Activated CD4-positive, alpha-beta T cell treated with anti-CD3 and anti-CD28 coated beads, Interleukin-2, amount 10 ng/mL, durations not matched to agents 24 days and 14 days (primary cell): ENCODE results near the gene RFC2. TPM values are rescaled to one million over a fixed set of nuclear protein-coding genes. Genes with fewer than 3 reads are reported as not detected.
"Not testable (repeated sequence)": the region's sequence is repeated elsewhere in the genome, so short reads cannot be mapped to it uniquely, and the experiment has no call there.

ENCODE experiments used
- DNase-seq: peaks from one replicate; pipeline ENCODE4 v3.0.0; 2022
- H3K27ac Mint-ChIP-seq: one replicate; pipeline ENCODE4 v1.8.0; 2022; ENCODE audit warnings: mild to moderate bottlenecking, mixed read lengths
- H3K27me3 Mint-ChIP-seq: one replicate; pipeline ENCODE4 v1.8.0; 2022; ENCODE audit warnings: mixed read lengths
- H3K36me3 Mint-ChIP-seq: one replicate; pipeline ENCODE4 v1.8.0; 2022; ENCODE audit warnings: low read depth, mild to moderate bottlenecking, mixed read lengths
- H3K4me1 Mint-ChIP-seq: one replicate; pipeline ENCODE4 v1.8.0; 2021; ENCODE audit warnings: mixed read lengths
- H3K4me3 Mint-ChIP-seq: one replicate; pipeline ENCODE4 v1.8.0; 2022; ENCODE audit warnings: mild to moderate bottlenecking, moderate library complexity, mixed read lengths
- H3K9me3 Mint-ChIP-seq: one replicate; pipeline ENCODE4 v1.8.0; 2021; ENCODE audit warnings: mixed read lengths
- intact Hi-C: fragments of 100-400 bp; cut with micrococcal nuclease; formaldehyde crosslinking; loops from one replicate; pipeline ENCODE4 v1.15.1; 2023
- total RNA-seq: library from RNA; stranded (reverse); gene quantifications from 2 replicates; pipeline ENCODE4 v1.2.3, GENCODE V29; 2022

Gene RFC2
- total RNA-seq, 1 donor from 2014 or later = 88.0 TPM

DNA sequence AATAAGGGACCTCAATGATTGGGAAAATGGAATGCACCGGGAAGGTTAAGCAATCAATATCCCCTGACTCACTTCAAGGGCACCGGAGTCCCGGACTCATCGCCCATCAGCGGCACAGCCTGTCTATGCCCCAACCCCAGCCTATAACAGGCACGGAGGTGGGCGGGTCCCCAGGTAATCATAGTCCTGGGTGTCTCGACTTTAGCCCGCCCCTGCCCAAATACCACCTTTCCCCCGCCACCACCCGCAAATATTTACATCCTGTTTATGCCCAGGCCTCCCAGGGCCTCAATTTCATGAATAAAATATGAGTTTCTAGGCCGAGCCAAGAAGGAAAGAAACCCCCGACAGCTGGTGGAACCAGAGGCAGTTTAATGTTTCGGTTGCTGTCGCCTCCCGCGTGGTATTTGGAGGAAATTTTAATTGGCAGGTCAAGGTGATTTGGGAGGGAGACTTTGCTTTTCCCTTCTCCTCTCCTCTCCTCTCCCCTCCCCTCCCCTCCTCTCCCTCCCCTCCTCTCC is 15.6 kb upstream of the RFC2 start:
- intact Hi-C loops = loop anchor here (1.0 kb wide), 1 partner anchor 18 kb away; no protein-coding TSS in a partner anchor
- Mint-ChIP-seq H3K36me3 (no peaks in the 10 kb centered on the region), H3K4me1 (peaks cover 10% of the 10 kb centered on the region), H3K9me3 (no peaks in the 10 kb centered on the region), H3K27me3 (peaks cover 8% of the 10 kb centered on the region), H3K27ac (no peak overlapping the region), H3K4me3 (peak overlapping the region; percentile 84)
- peak; percentile 86 for DNase-seq

- no peaks in the 10 kb centered on the region for H3K36me3 Mint-ChIP-seq
- peaks cover 8% of the 10 kb centered on the region for H3K27me3 Mint-ChIP-seq
- DNase-seq = no peak
- no peak overlapping the region for H3K4me3 Mint-ChIP-seq
- H3K27ac Mint-ChIP-seq = no peak overlapping the region
- intact Hi-C loops = no loop called here
- no peaks in the 10 kb centered on the region for H3K9me3 Mint-ChIP-seq
- H3K4me1 Mint-ChIP-seq = peaks cover 10% of the 10 kb centered on the region
These were observed 13.8 kb upstream of the RFC2 start for GRCh38 chr7:74267756-74268565.

DNA sequence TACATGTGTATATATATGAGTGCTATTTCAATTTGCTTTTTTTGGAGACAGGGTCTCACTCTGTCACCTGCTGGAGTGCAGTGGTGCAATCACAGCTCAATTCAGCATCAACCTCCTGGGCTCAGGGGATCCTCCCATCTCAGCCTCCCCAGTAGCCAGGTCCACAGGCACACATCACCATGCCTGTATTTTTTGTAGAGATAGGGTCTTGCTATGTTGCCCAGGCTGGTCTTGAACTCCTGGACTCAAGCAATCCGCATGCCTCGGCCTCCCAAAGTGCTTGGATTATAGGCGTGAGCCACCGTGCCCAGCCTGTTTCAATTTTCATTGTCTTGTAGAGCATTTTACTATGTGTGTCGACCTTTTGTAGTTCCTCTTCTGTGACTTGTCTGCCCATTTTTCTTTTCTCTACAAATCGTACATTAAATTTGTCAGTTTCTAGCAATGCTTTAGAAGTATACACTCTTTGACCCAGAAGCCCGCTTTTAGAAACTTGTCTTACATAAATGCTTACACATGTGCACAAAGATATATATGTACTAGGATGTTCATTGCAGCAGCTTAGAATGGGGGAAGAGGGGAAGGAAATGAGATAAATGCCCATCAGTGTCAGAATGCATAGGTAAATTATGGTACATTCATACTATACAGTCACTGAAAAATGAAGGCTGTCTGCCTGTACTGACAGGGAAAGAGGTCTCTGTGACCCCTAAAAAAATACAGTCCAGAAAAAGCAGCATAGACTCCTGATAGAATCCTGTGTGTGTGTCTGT is 12.2 kb upstream of the RFC2 start:
- Mint-ChIP-seq H3K4me1 (peaks cover 2% of the 10 kb centered on the region), H3K9me3 (no peaks in the 10 kb centered on the region)
- intact Hi-C loops = no loop called here

GRCh38 chr7:74263399-74264120 is 9.4 kb upstream of the RFC2 start:
- H3K27me3 Mint-ChIP-seq = peaks cover 5% of the 10 kb centered on the region
- no peaks in the 10 kb centered on the region for H3K4me1 Mint-ChIP-seq
- H3K27ac Mint-ChIP-seq = no peak overlapping the region
- H3K9me3 Mint-ChIP-seq = no peaks in the 10 kb centered on the region
- no peak overlapping the region for H3K4me3 Mint-ChIP-seq
- DNase-seq = no peak
- H3K36me3 Mint-ChIP-seq = no peaks in the 10 kb centered on the region
- intact Hi-C loops = no loop called here

More for the DNA sequence above, 12.2 kb upstream of the RFC2 start:
- Mint-ChIP-seq H3K27me3 (peaks cover 8% of the 10 kb centered on the region), H3K36me3 (no peaks in the 10 kb centered on the region), H3K27ac (no peak overlapping the region), H3K4me3 (no peak overlapping the region)
- no peak for DNase-seq

DNA sequence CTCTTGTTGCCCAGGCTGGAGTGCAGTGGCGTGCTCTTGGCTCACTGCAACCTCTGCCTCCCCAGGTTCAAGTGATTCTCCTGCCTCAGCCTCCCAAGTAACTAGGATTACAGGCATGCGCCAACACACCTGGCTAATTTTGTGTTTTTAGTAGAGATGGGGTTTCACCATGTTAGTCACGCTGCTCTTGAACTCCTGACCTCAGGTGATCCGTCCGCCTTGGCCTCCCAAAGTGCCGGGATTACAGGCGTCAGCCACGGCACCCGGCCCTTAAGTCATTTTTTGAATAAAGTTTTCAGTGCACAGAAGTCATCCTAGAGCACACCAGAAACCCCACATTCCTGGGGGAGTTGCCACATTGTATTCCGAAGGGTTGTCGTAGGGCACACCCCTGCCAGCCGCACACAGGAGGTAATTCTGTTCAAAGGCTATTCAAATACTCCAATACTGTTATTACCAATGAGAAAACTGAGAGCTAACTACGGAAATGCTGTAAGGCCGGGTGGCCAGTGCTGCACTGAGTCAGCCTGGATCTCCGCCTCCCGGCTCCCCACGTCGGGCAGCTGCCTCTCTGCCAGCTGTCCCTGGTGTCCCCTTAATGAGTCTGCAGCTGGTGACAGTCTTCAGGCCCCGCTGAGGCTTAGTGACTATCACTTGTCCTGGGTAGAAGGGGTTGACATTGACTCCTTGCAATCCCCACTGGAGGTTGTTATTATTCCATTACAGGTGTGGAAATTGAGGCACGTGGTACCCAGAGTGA is 8.6 kb upstream of the RFC2 start:
- H3K4me3 Mint-ChIP-seq = no peak overlapping the region
- peaks cover 2% of the 10 kb centered on the region for H3K27me3 Mint-ChIP-seq
- H3K9me3 Mint-ChIP-seq = no peaks in the 10 kb centered on the region

GRCh38 chr7:74258639-74259038 is 4.4 kb upstream of the RFC2 start:
- Mint-ChIP-seq H3K36me3 (peaks cover 4% of the 10 kb centered on the region), H3K4me3 (no peak overlapping the region), H3K9me3 (no peaks in the 10 kb centered on the region), H3K27me3 (no peaks in the 10 kb centered on the region), H3K27ac (no peak overlapping the region), H3K4me1 (peaks cover 12% of the 10 kb centered on the region)
- intact Hi-C loops = no loop called here
- no peak for DNase-seq

More for the DNA sequence above, 8.6 kb upstream of the RFC2 start:
- DNase-seq = no peak
- no peak overlapping the region for H3K27ac Mint-ChIP-seq
- no peaks in the 10 kb centered on the region for H3K4me1 Mint-ChIP-seq
- no peaks in the 10 kb centered on the region for H3K36me3 Mint-ChIP-seq
- intact Hi-C loops = no loop called here

DNA sequence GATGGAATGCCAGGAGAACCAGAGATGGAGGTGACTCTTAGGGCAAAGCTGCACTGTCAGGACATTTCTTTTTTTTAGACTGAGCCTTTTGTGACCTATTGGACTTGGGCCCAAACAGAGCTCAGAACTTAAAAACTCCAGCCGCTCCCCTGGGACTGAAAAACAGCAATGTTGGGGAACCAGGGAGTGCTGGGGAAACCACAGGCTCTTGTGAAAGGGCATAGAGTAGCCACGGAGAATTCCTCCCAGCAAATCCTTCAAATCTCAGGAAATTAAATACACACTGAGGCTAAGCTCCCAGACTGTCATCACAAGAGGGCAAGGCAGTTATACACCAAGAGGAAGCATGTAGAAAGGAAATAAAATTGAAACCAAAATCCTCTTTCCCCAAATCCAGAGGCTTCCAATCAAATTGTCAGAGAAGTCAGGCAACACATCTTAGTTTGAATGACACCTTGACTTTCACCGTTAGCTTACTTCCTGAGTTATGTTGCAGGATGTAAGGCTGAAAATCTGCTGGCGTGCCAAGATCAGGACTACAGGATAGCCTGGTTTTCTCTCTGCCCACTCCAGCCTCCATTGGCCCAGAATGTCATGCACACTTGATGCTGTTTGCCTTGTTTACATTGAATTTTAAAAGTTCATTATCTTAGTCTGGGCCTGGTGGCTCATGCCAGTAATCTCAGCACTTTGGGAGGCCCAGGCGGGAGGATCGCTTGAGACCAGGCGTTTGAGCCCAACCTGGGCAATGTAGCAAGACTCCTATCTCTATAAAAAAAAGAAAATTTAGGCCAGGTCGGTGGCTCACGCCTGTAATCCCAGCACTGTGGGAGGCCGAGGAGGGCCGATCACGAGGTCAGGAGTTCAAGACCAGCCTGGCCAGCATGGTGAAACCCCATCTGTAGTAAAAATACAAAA is 2.6 kb upstream of the RFC2 start:
- DNase-seq = no peak
- H3K27ac Mint-ChIP-seq = peak overlapping the region; percentile 7
- no peaks in the 10 kb centered on the region for H3K27me3 Mint-ChIP-seq
- peaks cover 12% of the 10 kb centered on the region for H3K36me3 Mint-ChIP-seq
- H3K4me3 Mint-ChIP-seq = peak overlapping the region; percentile 29
- no peaks in the 10 kb centered on the region for H3K9me3 Mint-ChIP-seq
- intact Hi-C loops = no loop called here
- H3K4me1 Mint-ChIP-seq = peaks cover 19% of the 10 kb centered on the region

DNA sequence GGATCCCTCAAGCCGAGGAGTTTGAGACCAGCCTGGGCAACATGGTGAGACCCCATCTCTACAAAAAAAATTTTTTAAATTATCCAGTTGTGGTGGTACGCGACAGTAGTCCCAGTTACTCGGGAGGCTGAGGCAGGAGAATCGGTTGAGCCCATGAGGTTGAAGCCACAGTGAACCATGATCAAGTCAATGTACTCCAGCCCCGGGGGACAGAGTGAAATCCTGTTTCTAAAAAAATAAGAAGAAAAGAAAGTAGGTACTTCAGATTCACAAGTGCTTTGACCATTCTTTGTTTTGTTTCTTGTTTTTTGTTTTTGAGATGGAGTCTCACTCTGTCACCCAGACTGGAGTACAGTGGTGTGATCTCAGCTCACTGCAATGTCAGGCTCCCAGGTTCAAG is 1.3 kb upstream of the RFC2 start:
- H3K4me1 Mint-ChIP-seq = peaks cover 21% of the 10 kb centered on the region
- not testable (repeated sequence) for H3K27ac Mint-ChIP-seq, H3K9me3 Mint-ChIP-seq, H3K27me3 Mint-ChIP-seq, DNase-seq
- intact Hi-C loops = loop anchor here (2.0 kb wide), 1 partner anchor 173 kb away; the partner anchor contains the start of gene LIMK1
- peak overlapping the region; percentile 41 for H3K4me3 Mint-ChIP-seq
- H3K36me3 Mint-ChIP-seq = peaks cover 20% of the 10 kb centered on the region

DNA sequence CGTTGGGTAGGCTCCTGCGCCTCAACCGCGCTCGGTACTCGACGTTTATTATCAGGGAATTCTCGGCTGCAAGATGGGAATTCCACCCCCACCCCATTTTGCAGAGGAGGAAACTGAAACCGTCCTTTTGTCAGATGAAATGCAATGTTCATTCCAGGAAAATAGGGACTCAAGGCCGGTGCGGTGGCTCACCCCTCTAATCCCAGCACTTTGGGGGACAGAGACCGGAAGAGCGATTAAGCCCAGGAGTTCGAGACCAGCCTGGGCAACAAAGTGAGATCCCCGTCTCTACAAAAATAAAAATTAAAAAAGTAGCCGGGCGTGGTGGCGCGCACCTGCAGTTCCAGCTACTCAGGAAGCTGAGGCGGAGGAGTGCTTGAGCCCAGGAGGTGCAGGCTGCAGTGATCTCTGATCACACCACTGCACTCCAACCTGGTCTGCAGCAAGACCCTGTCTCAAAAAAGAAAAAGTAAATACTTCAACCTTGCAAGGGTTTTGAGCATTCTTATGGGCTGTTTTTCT is 720 bp upstream of the RFC2 start:
- Mint-ChIP-seq H3K4me1 (peaks cover 23% of the 10 kb centered on the region), H3K4me3 (peak overlapping the region; percentile 98), H3K27me3 (no peaks in the 10 kb centered on the region), H3K27ac (peak overlapping the region; percentile 96), H3K36me3 (peaks cover 24% of the 10 kb centered on the region), H3K9me3 (no peaks in the 10 kb centered on the region)
- peak; percentile 65 for DNase-seq
- intact Hi-C loops = loop anchor here (1.0 to 5.0 kb wide), 4 partner anchors 35 to 172 kb away; partner anchors contain the start of genes EIF4H and LIMK1

DNA sequence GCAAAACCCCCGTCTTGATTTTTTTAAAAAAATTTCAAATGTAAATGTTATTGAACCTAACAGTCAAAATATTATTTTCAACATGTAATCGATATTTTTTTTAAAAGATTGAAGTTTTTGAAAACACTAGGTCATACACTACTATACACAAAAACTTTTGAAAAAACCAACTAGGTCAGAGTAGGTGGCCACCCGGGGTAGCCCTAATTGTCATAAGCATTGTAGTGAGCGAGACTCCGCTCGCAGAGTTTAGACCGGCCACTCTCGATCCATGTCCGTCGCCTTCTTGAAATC is 417 bp downstream of the RFC2 start:
- Mint-ChIP-seq H3K36me3 (peaks cover 34% of the 10 kb centered on the region), H3K9me3 (no peaks in the 10 kb centered on the region), H3K27ac (peak overlapping the region; percentile 96), H3K27me3 (no peaks in the 10 kb centered on the region), H3K4me3 (peak overlapping the region; percentile 98), H3K4me1 (peaks cover 26% of the 10 kb centered on the region)
- intact Hi-C loops = loop anchor here (1.0 to 5.0 kb wide), 4 partner anchors 37 to 171 kb away; partner anchors contain the start of genes EIF4H and LIMK1
- DNase-seq = no peak

GRCh38 chr7:74253331-74253730 is 868 bp downstream of the RFC2 start:
- peaks cover 26% of the 10 kb centered on the region for H3K4me1 Mint-ChIP-seq
- H3K9me3 Mint-ChIP-seq = no peaks in the 10 kb centered on the region
- intact Hi-C loops = loop anchor here (5.0 kb wide), 1 partner anchor 46 kb away; no protein-coding TSS in a partner anchor
- peak overlapping the region; percentile 96 for H3K27ac Mint-ChIP-seq
- peak overlapping the region; percentile 98 for H3K4me3 Mint-ChIP-seq
- DNase-seq = peak; percentile 62
- H3K27me3 Mint-ChIP-seq = no peaks in the 10 kb centered on the region
- H3K36me3 Mint-ChIP-seq = peaks cover 37% of the 10 kb centered on the region

- Mint-ChIP-seq H3K4me1 (peaks cover 26% of the 10 kb centered on the region), H3K4me3 (peak overlapping the region; percentile 98), H3K36me3 (peaks cover 41% of the 10 kb centered on the region), H3K9me3 (no peaks in the 10 kb centered on the region), H3K27me3 (no peaks in the 10 kb centered on the region), H3K27ac (peak overlapping the region; percentile 48)
- no peak for DNase-seq
- intact Hi-C loops = loop anchor here (5.0 kb wide), 1 partner anchor 46 kb away; no protein-coding TSS in a partner anchor
These were observed 1.3 kb downstream of the RFC2 start for GRCh38 chr7:74252893-74253292.
